HepG2 (cell line): ENCODE data around the gene SNX9. TPM values are rescaled to one million over a fixed set of nuclear protein-coding genes. Genes with fewer than 3 reads are reported as not detected.

Experiments
- AKNA ChIP-seq: sonication (generic); formaldehyde crosslinking; IDR thresholded peaks from 2 replicates; pipeline ENCODE4 v1.4.0; 2020; ENCODE audit warnings: missing genetic modification reagents, borderline replicate concordance
- ATF1 ChIP-seq: IDR thresholded peaks from 2 replicates; pipeline ENCODE4 v1.6.1; 2016; ENCODE audit warnings: mild to moderate bottlenecking, control low read depth
- EZH2 ChIP-seq: conservative IDR thresholded peaks from 2 replicates; pipeline ENCODE4 v1.6.1; 2012; ENCODE audit warnings: mild to moderate bottlenecking, low read depth, low read length, moderate library complexity
- GABPB1 ChIP-seq: IDR thresholded peaks from 2 replicates; pipeline ENCODE4 v1.6.1; 2016; ENCODE audit warnings: mild to moderate bottlenecking, missing genetic modification reagents, moderate library complexity, missing compliant biosample characterization
- GFI1 ChIP-seq: sonication (generic); formaldehyde crosslinking; IDR thresholded peaks from 2 replicates; pipeline ENCODE4 v1.5.0; 2020; ENCODE audit warnings: missing genetic modification reagents, mild to moderate bottlenecking, borderline replicate concordance
- ISL2 ChIP-seq: sonication (generic); formaldehyde crosslinking; IDR thresholded peaks from 2 replicates; pipeline ENCODE4 v1.5.0; 2020; ENCODE audit warnings: missing genetic modification reagents
- JUN ChIP-seq: sonication (generic); formaldehyde crosslinking; IDR thresholded peaks from 2 replicates; pipeline ENCODE4 v1.4.0; 2020; ENCODE audit warnings: mild to moderate bottlenecking, missing genetic modification reagents
- KLF15 ChIP-seq: sonication (generic); formaldehyde crosslinking; IDR thresholded peaks from 2 replicates; pipeline ENCODE4 v1.8.1; 2023; ENCODE audit warnings: borderline replicate concordance, mild to moderate bottlenecking, inconsistent platforms, missing genetic modification reagents, mixed read lengths
- MED13 ChIP-seq: sonication (generic); formaldehyde crosslinking; IDR thresholded peaks from 2 replicates; pipeline ENCODE4 v1.5.0; 2020; ENCODE audit warnings: missing genetic modification reagents
- MXD3 ChIP-seq: IDR thresholded peaks from 2 replicates; pipeline ENCODE4 v1.6.1; 2016; ENCODE audit warnings: mild to moderate bottlenecking, missing biosample characterization, missing genetic modification reagents
- MXD4 ChIP-seq: IDR thresholded peaks from 2 replicates; pipeline ENCODE4 v1.6.1; 2016; ENCODE audit warnings: mild to moderate bottlenecking, missing biosample characterization, missing genetic modification reagents
- NFKBIZ ChIP-seq: IDR thresholded peaks from 2 replicates; pipeline ENCODE4 v1.6.1; 2018; ENCODE audit warnings: missing genetic modification reagents, missing compliant biosample characterization
- RFX5 ChIP-seq: IDR thresholded peaks from 2 replicates; pipeline ENCODE4 v1.6.1; 2011; ENCODE audit warnings: low read depth, low read length, improper control_type of control experiment
- SALL1 ChIP-seq: sonication (generic); formaldehyde crosslinking; IDR thresholded peaks from 2 replicates; pipeline ENCODE4 v1.8.0; 2022; ENCODE audit warnings: mild to moderate bottlenecking, missing genetic modification reagents
- SETDB1 ChIP-seq: sonication (generic); formaldehyde crosslinking; IDR thresholded peaks from 2 replicates; pipeline ENCODE4 v1.5.1; 2020; ENCODE audit warnings: missing genetic modification reagents, mild to moderate bottlenecking, borderline replicate concordance
- SMARCE1 ChIP-seq: fragments of 450-650 bp; IDR thresholded peaks from 2 replicates; pipeline ENCODE4 v1.6.1; 2017; ENCODE audit warnings: borderline replicate concordance
- TBP ChIP-seq: sonication (generic); formaldehyde crosslinking; IDR thresholded peaks from 2 replicates; pipeline ENCODE4 v1.5.0; 2020; ENCODE audit warnings: missing genetic modification reagents
- TCF7L2 ChIP-seq: IDR thresholded peaks from 2 replicates; pipeline ENCODE4 v1.6.1; 2011; ENCODE audit warnings: mild to moderate bottlenecking, low read depth, low read length, moderate library complexity
- TEAD2 ChIP-seq: sonication (generic); formaldehyde crosslinking; IDR thresholded peaks from 2 replicates; pipeline ENCODE4 v1.9.0; 2021; ENCODE audit warnings: missing genetic modification reagents
- ZNF225 ChIP-seq: sonication (generic); formaldehyde crosslinking; IDR thresholded peaks from 2 replicates; pipeline ENCODE4 v1.4.0; 2020; ENCODE audit warnings: mild to moderate bottlenecking, missing genetic modification reagents
- ZNF230 ChIP-seq: sonication (generic); formaldehyde crosslinking; IDR thresholded peaks from 2 replicates; pipeline ENCODE4 v1.4.0; 2020; ENCODE audit warnings: mild to moderate bottlenecking, missing genetic modification reagents
- ZNF496 ChIP-seq: sonication (generic); formaldehyde crosslinking; IDR thresholded peaks from 2 replicates; pipeline ENCODE4 v1.8.1; 2023; ENCODE audit warnings: mild to moderate bottlenecking, moderate library complexity, missing genetic modification reagents; ENCODE audit not compliant: insufficient replicate concordance
- ZNF607 ChIP-seq: sonication (generic); formaldehyde crosslinking; IDR thresholded peaks from 2 replicates; pipeline ENCODE4 v1.5.1; 2020; ENCODE audit warnings: missing genetic modification reagents, mild to moderate bottlenecking, borderline replicate concordance
- ZNF616 ChIP-seq: sonication (generic); formaldehyde crosslinking; IDR thresholded peaks from 2 replicates; pipeline ENCODE4 v1.5.0; 2020; ENCODE audit warnings: low read depth, mild to moderate bottlenecking, missing genetic modification reagents
- ZNF773 ChIP-seq: sonication (generic); formaldehyde crosslinking; IDR thresholded peaks from 2 replicates; pipeline ENCODE4 v1.4.0; 2020; ENCODE audit warnings: missing genetic modification reagents, borderline replicate concordance
- ZSCAN5A ChIP-seq: sonication (generic); formaldehyde crosslinking; IDR thresholded peaks from 2 replicates; pipeline ENCODE4 v1.8.0; 2022; ENCODE audit warnings: mild to moderate bottlenecking, missing genetic modification reagents, borderline replicate concordance
- polyA plus RNA-seq, 8 experiments: library from polyadenylated mRNA; depleted of rRNA in 3 of 8; stranded (reverse) in 7 of 8; unstranded in 1 of 8; fragments of >200 nt; fragmentation: Illumina TruSeq in 4 of 8; extraction: Trizol in 4 of 8; gene quantifications; 2 replicates each; pipeline versions ENCODE4 v1.2.1 to v1.2.3, GENCODE V29; 2011 to 2016; ENCODE audit warnings: low read depth in 4 of 8, missing spikeins in 1 of 8, mixed read lengths in 1 of 8; ENCODE audit not compliant: insufficient read depth in 1 of 8
- total RNA-seq, 5 experiments: library from RNA; depleted of rRNA; stranded (reverse); fragments of >200 nt; fragmentation: Illumina TruSeq; extraction: Trizol; gene quantifications; 2 replicates each; pipeline ENCODE4 v1.2.3, GENCODE V29; 2016; ENCODE audit warnings: low read depth in 1 of 5

The SNX9 gene
- total and polyA plus RNA-seq, 2 of the 13 experiments (the other 11 are each of a cell fraction or from before 2014, with no cell fraction given) = 21.9 to 36.0 TPM

DNA sequence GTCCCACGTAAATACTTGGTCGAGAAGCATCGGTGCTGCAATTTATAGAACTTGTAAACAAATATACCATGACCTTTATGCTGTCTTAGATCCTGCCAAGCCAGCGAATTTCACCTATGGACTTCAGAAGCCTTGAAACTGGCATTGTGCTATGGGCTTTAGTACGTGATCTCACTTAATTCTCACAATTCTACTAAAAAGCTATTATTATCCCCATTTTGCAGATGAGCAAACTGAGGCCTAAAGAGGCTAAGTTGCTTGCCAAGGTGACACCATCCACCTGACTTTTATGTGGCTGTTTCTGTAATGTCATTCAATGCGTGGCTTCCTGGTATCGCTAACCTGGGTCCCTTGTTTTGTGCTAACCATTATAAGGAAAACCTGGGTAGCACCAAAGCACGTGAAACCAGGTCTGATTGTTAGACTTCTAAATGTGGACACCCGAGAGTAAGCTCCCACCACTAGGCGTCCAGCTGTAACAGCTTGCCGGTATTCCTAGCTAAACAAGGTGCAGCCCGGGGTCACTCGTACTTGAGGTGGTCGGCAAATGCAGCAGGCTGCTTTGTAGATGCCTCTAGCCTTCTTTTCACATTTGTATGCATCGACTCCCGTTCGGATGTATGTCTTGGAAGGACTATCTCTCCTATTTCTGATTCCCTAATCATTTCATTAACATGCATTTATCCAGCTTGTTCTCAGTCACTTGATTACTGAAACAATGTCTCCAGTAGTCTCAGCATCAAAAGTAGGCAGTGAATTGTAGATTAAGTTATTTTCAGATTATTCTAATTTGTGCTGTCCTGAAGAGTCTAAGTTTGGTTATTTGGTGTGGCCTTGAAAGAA, 159.7 kb downstream of the SNX9 start (continued):
- TF ChIP-seq RFX5 (no peak), ZSCAN5A (no peak), TCF7L2 (no peak), KLF15 (CRISPR knock-in tag) (no peak), ZNF773 (CRISPR knock-in tag) (no peak), ZNF607 (CRISPR knock-in tag) (no peak), GABPB1 (no peak; the same call in 1 of the 2 replicates), ATF1 (CRISPR knock-in tag) (no peak), MED13 (CRISPR knock-in tag) (no peak), JUN (CRISPR knock-in tag) (no peak), EZH2 (no peak), TBP (CRISPR knock-in tag) (no peak), ISL2 (CRISPR knock-in tag) (no peak), GFI1 (no peak), NFKBIZ (CRISPR knock-in tag) (no peak), AKNA (CRISPR knock-in tag) (no peak), TEAD2 (CRISPR knock-in tag) (no peak), ZNF616 (CRISPR knock-in tag) (no peak), ZNF230 (CRISPR knock-in tag) (no peak), SMARCE1 (no peak), ZNF496 (no peak), MXD4 (CRISPR knock-in tag) (peak; percentile 61), ZNF225 (CRISPR knock-in tag) (no peak), MXD3 (no peak), SETDB1 (CRISPR knock-in tag) (no peak), SALL1 (CRISPR knock-in tag) (peak; percentile 64)
